HepG2 (cell line): ENCODE data around the gene ARPIN. TPM values are rescaled to one million over a fixed set of nuclear protein-coding genes. Genes with fewer than 3 reads are reported as not detected.
A peak's percentile ranks its signal among the peaks of the same experiment; 100 is the strongest.
"Not testable (repeated sequence)": the region's sequence is repeated elsewhere in the genome, so short reads cannot be mapped to it uniquely, and the experiment has no call there.

Experiments used
- ATAC-seq: fragments of 200-7000 bp; cut with Tn5 transposase; 3 replicates; pipeline ENCODE4 v1.9.1; 2020; ENCODE audit warnings: mild to moderate bottlenecking, moderate library complexity
- BruUV-seq: library from RNA; stranded (reverse); fragments of 400-500 nt; replicated peaks from 2 replicates; lab custom pipeline; 2021; lab: Mats Ljungman, UMichigan
- CTCF ChIA-PET: fragments of 300-600 bp; formaldehyde crosslinking; extraction: SDS; loops from one replicate; lab custom pipeline; 2021; ENCODE audit warnings: low total read pairs, inconsistent platforms, low intra/inter-chr PET ratio; lab: Yijun Ruan, JAX
- POLR2A ChIA-PET: fragments of 350-600 bp; sonication (Branson Sonifier 250); formaldehyde crosslinking; loops from one replicate; lab custom pipeline; 2020; ENCODE audit warnings: antibody characterized with exemption, inconsistent platforms; lab: Yijun Ruan, JAX
- DNase-seq: peaks from one replicate; pipeline ENCODE4 v3.0.0-alpha.2; 2015; ENCODE audit warnings: low spot score
- FAIRE-seq: peaks from 3 replicates; lab custom pipeline; 2011; peaks lifted over from hg19 to GRCh38; lab: Jason Lieb, UNC
- H2AFZ ChIP-seq: one replicate; pipeline ENCODE4 v1.6.1; 2011; ENCODE audit warnings: low read length, inconsistent platforms
- H3K27ac ChIP-seq: fragments of 300-600 bp; 3 replicates; pipeline ENCODE4 v1.8.0; 2011; ENCODE audit warnings: mixed run types, mild to moderate bottlenecking, mixed read lengths, low read length, inconsistent platforms; ENCODE audit not compliant: insufficient read depth; ENCODE audit errors: extremely low read length
- H3K27me3 ChIP-seq, 2 experiments: fragments of 200-600 bp in 1 of 2; 2 replicates in 1 of 2; 3 replicates in 1 of 2; pipeline versions ENCODE4 v1.6.0 to v1.8.0; 2011; ENCODE audit warnings: low read length in 2 of 2, mild to moderate bottlenecking in 2 of 2, moderate library complexity in 2 of 2, inconsistent platforms in 1 of 2; ENCODE audit not compliant: insufficient read depth in 2 of 2, control insufficient read depth in 1 of 2
- H3K36me3 ChIP-seq, 2 experiments: fragments of 200-600 bp in 1 of 2; replicated peaks in 1 of 2; 2 replicates in 1 of 2; 3 replicates in 1 of 2; pipeline versions ENCODE4 v1.5.1 to v1.8.0; 2011; ENCODE audit warnings: low read length in 2 of 2, inconsistent platforms in 1 of 2; ENCODE audit not compliant: insufficient read depth in 2 of 2, control insufficient read depth in 1 of 2
- H3K4me1 ChIP-seq: 2 replicates; pipeline ENCODE4 v1.5.1; 2012; ENCODE audit warnings: low read length, inconsistent platforms; ENCODE audit not compliant: insufficient read depth
- H3K4me2 ChIP-seq: 2 replicates; pipeline ENCODE4 v1.6.0; 2011; ENCODE audit warnings: low read depth, low read length, inconsistent platforms
- H3K4me3 ChIP-seq, 3 experiments: fragments of 200-600 bp in 1 of 3; sonication (generic), shearing (Covaris generic) in 1 of 3; replicated peaks in 1 of 3; 2 replicates each; pipeline ENCODE4 v1.5.1; 2011 to 2016; ENCODE audit warnings: low read length in 3 of 3, inconsistent platforms in 2 of 3, low read depth in 2 of 3, mild to moderate bottlenecking in 2 of 3, control low read depth in 1 of 3, mixed read lengths in 1 of 3; ENCODE audit not compliant: insufficient read depth in 1 of 3
- H3K79me2 ChIP-seq: one replicate; pipeline ENCODE4 v1.6.1; 2011; ENCODE audit warnings: low read length, inconsistent platforms; ENCODE audit not compliant: insufficient read depth
- H3K9ac ChIP-seq: 2 replicates; pipeline ENCODE4 v1.6.0; 2011; ENCODE audit warnings: mild to moderate bottlenecking, low read depth, low read length, inconsistent platforms; ENCODE audit not compliant: insufficient read depth
- H3K9me3 ChIP-seq: 2 replicates; pipeline ENCODE4 v1.5.1; 2012; ENCODE audit warnings: mild to moderate bottlenecking, low read length
- H4K20me1 ChIP-seq: 2 replicates; pipeline ENCODE4 v1.6.0; 2011; ENCODE audit warnings: inconsistent platforms, mild to moderate bottlenecking, low read length, moderate library complexity; ENCODE audit not compliant: insufficient read depth
- BORCS8-MEF2B ChIP-seq: sonication (generic); formaldehyde crosslinking; IDR thresholded peaks from 2 replicates; pipeline ENCODE4 v1.8.0; 2022; ENCODE audit warnings: mild to moderate bottlenecking, missing genetic modification reagents
- CEBPB ChIP-seq: IDR thresholded peaks from 2 replicates; pipeline ENCODE4 v1.6.1; 2011; ENCODE audit warnings: low read depth, low read length, improper control_type of control experiment, borderline replicate concordance
- MTF2 ChIP-seq: sonication (generic); formaldehyde crosslinking; IDR thresholded peaks from 2 replicates; pipeline ENCODE4 v1.5.0; 2020; ENCODE audit warnings: missing genetic modification reagents, borderline replicate concordance
- SRSF9 ChIP-seq: fragments of 200-400 bp; formaldehyde crosslinking; IDR thresholded peaks from 2 replicates; pipeline ENCODE4 v1.6.1; 2018; ENCODE audit warnings: borderline replicate concordance, mild to moderate bottlenecking, low read depth, low read length; ENCODE audit not compliant: insufficient read depth, poor library complexity, severe bottlenecking
- U2AF1 ChIP-seq: fragments of 200-400 bp; formaldehyde crosslinking; optimal IDR thresholded peaks from 2 replicates; pipeline ENCODE3; 2017; ENCODE audit warnings: mild to moderate bottlenecking, low read depth, low read length
- ZNF10 ChIP-seq: sonication (generic); formaldehyde crosslinking; IDR thresholded peaks from 2 replicates; pipeline ENCODE4 v1.4.0; 2020; ENCODE audit warnings: mild to moderate bottlenecking, low read depth, missing genetic modification reagents, borderline replicate concordance
- WGBS: methylation state at CpG from one replicate; pipeline ENCODE4 v1.1.6; 2017; ENCODE audit warnings: low lambda C conversion rate; 5-methylcytosine and 5-hydroxymethylcytosine counted together
- in situ Hi-C: cut with HindIII; loops from 2 replicates; pipeline ENCODE4 v1.10.0; 2017; ENCODE audit warnings: low pct_unique_long_range_greater_than_20kb; ENCODE audit not compliant: extremely low pct_ligation_motif_present
- intact Hi-C: fragments of 100-400 bp; cut with micrococcal nuclease; formaldehyde crosslinking; loops from one replicate; pipeline ENCODE4 v1.10.0; 2022; ENCODE audit not compliant: unreplicated experiment
- polyA plus RNA-seq, 8 experiments: library from polyadenylated mRNA; depleted of rRNA in 3 of 8; stranded (reverse) in 7 of 8; unstranded in 1 of 8; fragments of >200 nt; fragmentation: Illumina TruSeq in 4 of 8; extraction: Trizol in 4 of 8; gene quantifications; 2 replicates each; pipeline versions ENCODE4 v1.2.1 to v1.2.3, GENCODE V29; 2011 to 2016; ENCODE audit warnings: low read depth in 4 of 8, missing spikeins in 1 of 8, mixed read lengths in 1 of 8; ENCODE audit not compliant: insufficient read depth in 1 of 8
- total RNA-seq, 5 experiments: library from RNA; depleted of rRNA; stranded (reverse); fragments of >200 nt; fragmentation: Illumina TruSeq; extraction: Trizol; gene quantifications; 2 replicates each; pipeline ENCODE4 v1.2.3, GENCODE V29; 2016; ENCODE audit warnings: low read depth in 1 of 5
- TF ChIP-seq, protein P1 (sequence below): IDR thresholded peaks from 2 replicates; pipeline ENCODE4 v1.6.1; 2012; ENCODE audit warnings: low read depth, low read length, improper control_type of control experiment
- TF ChIP-seq, protein P2 (sequence below): sonication (generic); formaldehyde crosslinking; IDR thresholded peaks from 2 replicates; pipeline ENCODE4 v1.4.0; 2020; ENCODE audit warnings: mild to moderate bottlenecking, missing genetic modification reagents

Gene ARPIN
- total and polyA plus RNA-seq, 2 of the 13 experiments (the other 11 are each of a cell fraction or from before 2014, with no cell fraction given) = 2.8 to 5.0 TPM

DNA sequence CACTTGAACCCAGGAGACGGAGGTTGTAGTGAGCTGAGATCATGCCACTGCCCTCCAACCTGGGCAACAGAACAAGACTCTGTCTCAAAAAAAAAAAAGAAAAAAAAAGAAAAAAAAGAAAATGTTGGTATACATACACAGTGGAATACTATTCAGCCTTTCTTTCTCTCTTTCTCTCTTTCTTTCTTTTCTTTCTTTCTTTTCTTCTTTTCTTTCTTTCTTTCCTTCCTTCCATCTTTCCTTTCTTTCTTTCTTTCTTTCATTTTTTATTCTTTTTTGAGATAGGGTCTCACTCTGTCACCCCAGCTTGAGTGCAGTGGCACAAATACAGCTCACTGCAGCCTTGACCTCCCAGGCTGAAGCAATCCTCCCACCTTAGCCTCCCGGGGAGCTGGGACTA, 26.6 kb upstream of the ARPIN start:
- intact Hi-C loops, H3K79me2 ChIP-seq, H4K20me1 ChIP-seq, ATAC-seq, H3K4me2 ChIP-seq, H3K27ac ChIP-seq, CTCF ChIA-PET, H3K4me1 ChIP-seq, FAIRE-seq, H3K9me3 ChIP-seq, in situ Hi-C loops, BruUV-seq, H3K36me3 ChIP-seq, H3K9ac ChIP-seq, H3K27me3 ChIP-seq, POLR2A ChIA-PET, DNase-seq, H3K4me3 ChIP-seq, H2AFZ ChIP-seq: not testable (repeated sequence)
- peak; percentile 86 for TF ChIP-seq SRSF9
- WGBS = 56% methylated on average over 2 of the region's 2 CpGs

DNA sequence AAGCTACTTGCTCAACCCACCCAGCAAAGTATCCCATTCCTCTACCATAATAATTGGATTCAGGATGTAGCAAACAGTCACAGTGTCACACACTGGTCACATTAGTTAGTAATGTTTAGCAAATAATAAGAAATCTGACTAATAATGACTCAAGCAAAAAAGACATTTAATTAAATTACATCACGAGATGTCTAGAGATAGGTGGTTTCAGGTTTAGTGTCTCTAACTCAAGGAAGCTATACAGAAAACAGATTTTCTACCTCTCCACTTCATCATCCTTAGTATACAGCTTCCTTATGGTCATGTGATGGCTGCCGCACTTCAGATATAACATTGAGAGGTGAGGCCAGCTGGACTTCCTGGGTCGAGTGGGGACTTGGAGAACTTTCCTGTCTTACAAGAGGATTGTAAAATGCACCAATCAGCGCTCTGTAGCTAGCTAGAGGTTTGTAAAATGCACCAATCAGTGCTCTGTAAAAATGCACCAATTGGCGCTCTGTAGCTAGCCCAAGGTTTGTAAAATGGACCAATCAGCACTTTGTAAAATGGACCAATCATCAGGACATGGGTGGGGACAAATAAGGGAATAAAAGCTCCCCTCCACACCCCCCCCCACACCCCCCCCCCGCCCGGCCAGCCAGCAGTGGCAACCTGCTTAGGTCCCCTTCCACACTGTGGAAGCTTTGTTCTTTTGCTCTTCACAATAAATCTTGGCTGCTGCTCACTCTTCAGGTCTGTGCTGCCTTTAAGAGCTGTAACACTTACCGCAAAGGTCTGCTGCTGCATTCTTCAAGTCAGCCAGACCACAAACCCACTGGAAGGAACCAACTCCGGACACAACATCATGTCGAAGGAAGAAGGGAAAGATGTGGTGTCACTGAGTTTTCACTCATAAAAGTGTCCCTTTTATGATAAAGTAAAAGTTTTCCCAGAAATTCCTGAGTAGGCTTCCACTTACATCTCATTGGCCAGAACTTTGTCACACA, 24.9 kb upstream of the ARPIN start:
- H3K27me3 ChIP-seq = peaks cover 0 to 14% of the 10 kb centered on the region in 2 experiments; a peak in 2 of 5 replicates
- no peaks in the 10 kb centered on the region for H4K20me1 ChIP-seq
- no peak for ATAC-seq
- FAIRE-seq = no peak
- no peak overlapping the region for H3K4me2 ChIP-seq
- intact Hi-C loops (no loop called here), in situ Hi-C loops (no loop called here)
- no TSS peak for BruUV-seq
- WGBS = 43% methylated on average over 9 of the region's 10 CpGs
- H3K27ac ChIP-seq = no peak overlapping the region
- H3K4me3 ChIP-seq = no peak overlapping the region
- H3K9me3 ChIP-seq = no peaks in the 10 kb centered on the region
- CTCF ChIA-PET = no interaction called here
- no peaks in the 10 kb centered on the region for H3K79me2 ChIP-seq
- no peaks in the 10 kb centered on the region for H3K36me3 ChIP-seq
- H2AFZ ChIP-seq = no peak overlapping the region
- no peak overlapping the region for H3K9ac ChIP-seq
- no peak for DNase-seq
- H3K4me1 ChIP-seq = no peaks in the 10 kb centered on the region
- POLR2A ChIA-PET = no interaction called here
- TF ChIP-seq BORCS8-MEF2B (CRISPR knock-in tag) = no peak
- TF ChIP-seq ZNF10 (CRISPR knock-in tag) = no peak
- TF ChIP-seq, protein P1, sequence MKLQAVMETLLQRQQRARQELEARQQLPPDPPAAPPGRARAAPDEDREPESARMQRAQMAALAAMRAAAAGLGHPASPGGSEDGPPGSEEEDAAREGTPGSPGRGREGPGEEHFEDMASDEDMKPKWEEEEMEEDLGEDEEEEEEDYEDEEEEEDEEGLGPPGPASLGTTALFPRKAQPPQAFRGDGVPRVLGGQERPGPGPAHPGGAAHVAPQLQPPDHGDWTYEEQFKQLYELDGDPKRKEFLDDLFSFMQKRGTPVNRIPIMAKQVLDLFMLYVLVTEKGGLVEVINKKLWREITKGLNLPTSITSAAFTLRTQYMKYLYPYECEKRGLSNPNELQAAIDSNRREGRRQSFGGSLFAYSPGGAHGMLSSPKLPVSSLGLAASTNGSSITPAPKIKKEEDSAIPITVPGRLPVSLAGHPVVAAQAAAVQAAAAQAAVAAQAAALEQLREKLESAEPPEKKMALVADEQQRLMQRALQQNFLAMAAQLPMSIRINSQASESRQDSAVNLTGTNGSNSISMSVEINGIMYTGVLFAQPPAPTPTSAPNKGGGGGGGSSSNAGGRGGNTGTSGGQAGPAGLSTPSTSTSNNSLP = no peak
- TF ChIP-seq U2AF1 = no peak
- TF ChIP-seq MTF2 (CRISPR knock-in tag) = no peak
- TF ChIP-seq, protein P2, sequence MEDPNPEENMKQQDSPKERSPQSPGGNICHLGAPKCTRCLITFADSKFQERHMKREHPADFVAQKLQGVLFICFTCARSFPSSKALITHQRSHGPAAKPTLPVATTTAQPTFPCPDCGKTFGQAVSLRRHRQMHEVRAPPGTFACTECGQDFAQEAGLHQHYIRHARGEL (CRISPR knock-in tag) = no peak
- TF ChIP-seq CEBPB = no peak
